Lower leg skin (tissue), 4 donors: ENCODE measurements around the gene HSD17B4. TPM values are rescaled to one million over a fixed set of nuclear protein-coding genes. Genes with fewer than 3 reads are reported as not detected.

Experiments
- total RNA-seq, 4 donors: library from RNA; depleted of rRNA; stranded (reverse); fragments of >200 nt; gene quantifications; one replicate each; pipeline ENCODE4 v1.1.0, GENCODE V29; 2016

The HSD17B4 gene
- total RNA-seq, 4 donors from 2014 or later, result 88.6 to 176 (median 132) TPM

Other genes starting within 250 kb of the HSD17B4 start
- 10 to 100 TPM; 52.0 to 61.2 (median 54.7) TPM for gene TNFAIP8, start 96.5 kb upstream of the HSD17B4 start, total RNA-seq
- not detected for gene FAM170A, start 177.1 kb downstream of the HSD17B4 start, total RNA-seq